ENCODE measurements around the gene PABPN1. TPM values are rescaled to one million over a fixed set of nuclear protein-coding genes. Genes with fewer than 3 reads are reported as not detected.

PABPN1 gene
- polyA plus RNA-seq, 1 donor from 2014 or later: 431 TPM

DNA sequence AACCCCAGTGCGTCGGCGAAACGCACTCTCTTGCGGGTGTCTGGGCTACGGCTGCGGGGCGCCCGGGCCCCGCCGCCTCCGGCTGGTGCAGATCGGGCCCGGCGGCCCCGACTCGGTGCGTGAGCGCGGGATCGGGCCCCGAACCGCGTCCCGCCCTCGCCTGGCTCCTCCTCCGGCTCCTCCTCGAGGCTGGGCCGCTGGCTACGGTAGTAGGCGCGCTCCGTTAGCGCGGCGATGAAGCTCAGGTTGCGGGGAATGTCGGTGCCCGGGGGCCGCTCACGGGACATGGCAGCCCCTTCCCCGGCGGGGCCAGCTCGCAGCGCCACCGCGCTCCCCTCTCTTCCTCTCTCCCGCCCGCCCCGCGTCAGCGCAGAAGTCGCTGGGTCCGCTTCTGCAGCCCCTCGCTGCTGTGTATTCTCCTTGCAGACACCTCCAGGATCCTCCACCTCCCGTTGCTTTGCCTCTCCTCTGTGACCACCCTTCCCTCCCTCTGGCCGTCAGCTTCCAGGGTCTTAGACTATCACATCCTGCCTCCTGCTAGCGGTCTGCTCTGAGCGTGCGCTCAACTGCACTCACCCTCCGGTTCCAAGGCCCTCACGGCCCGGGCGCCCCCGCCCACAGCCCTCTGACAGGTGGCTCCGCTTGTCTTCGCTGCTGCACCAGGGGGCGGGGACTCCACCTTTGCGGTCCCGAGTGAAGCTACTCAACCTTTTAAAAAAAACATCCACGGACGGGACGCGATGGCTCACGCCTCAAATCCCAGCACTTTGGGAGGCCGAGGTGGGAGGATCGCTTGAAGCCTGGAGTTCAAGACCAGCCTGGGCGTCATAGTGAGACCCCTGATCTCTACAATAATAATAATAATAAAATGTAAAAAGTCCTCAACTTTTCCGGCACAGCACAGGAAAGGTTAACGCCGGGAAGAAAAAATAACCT is 18.7 kb upstream of the PABPN1 start, which contains the start of gene PPP1R3E:
PPP1R3E (minus strand) TSS at position 570 of the 936 bp plus-strand sequence; CDS start at position 287, 283 bp downstream.
- peaks cover 13% of the 10 kb centered on the region for H3F3A ChIP-seq (ENCODE audit: insufficient read depth, low read length, poor library complexity, severe bottlenecking)
- H2AFZ ChIP-seq (ENCODE audit: low read depth, low read length): peak within 1 kb of the TSS; percentile 73
- no peaks in the 10 kb centered on the region for H3K27me3 ChIP-seq (ENCODE audit: insufficient read depth, low read depth, low read length)
- H3K9me2 ChIP-seq (ENCODE audit: insufficient read depth, low read length): no peaks in the 10 kb centered on the region
- H3K36me3 ChIP-seq (ENCODE audit: insufficient read depth, low read length): no peaks in the 10 kb centered on the region
- peak within 1 kb of the TSS; percentile 95 for H3K27ac ChIP-seq (ENCODE audit: low read length)
- peak within 1 kb of the TSS; percentile 98 for H3K4me3 ChIP-seq (ENCODE audit: low read length)
- H3K4me2 ChIP-seq (ENCODE audit: low read length): peak within 1 kb of the TSS; percentile 64
- H3K9me3 ChIP-seq (ENCODE audit: low read length): no peaks in the 10 kb centered on the region
- peak within 1 kb of the TSS; percentile 96 for H3K9ac ChIP-seq (ENCODE audit: low read length)
- H4K20me1 ChIP-seq (ENCODE audit: insufficient read depth): no peaks in the 10 kb centered on the region
- TF ChIP-seq RAD21 (conservative IDR thresholded peaks at IDR 0.05) (no peak), MXI1 (conservative IDR thresholded peaks at IDR 0.05; ENCODE audit: poor library complexity, severe bottlenecking) (no peak), TAF1 (IDR thresholded peaks at IDR 0.05; ENCODE audit: low read depth) (peak; percentile 32), EZH2 (IDR thresholded peaks at IDR 0.05; ENCODE audit: borderline replicate concordance, insufficient read depth, low read length, poor library complexity, severe bottlenecking) (no peak), SMC3 (conservative IDR thresholded peaks at IDR 0.05; ENCODE audit: poor library complexity) (no peak), POLR2AphosphoS5 (IDR thresholded peaks at IDR 0.05) (peak; percentile 80)
- TF ChIP-seq, protein P1, sequence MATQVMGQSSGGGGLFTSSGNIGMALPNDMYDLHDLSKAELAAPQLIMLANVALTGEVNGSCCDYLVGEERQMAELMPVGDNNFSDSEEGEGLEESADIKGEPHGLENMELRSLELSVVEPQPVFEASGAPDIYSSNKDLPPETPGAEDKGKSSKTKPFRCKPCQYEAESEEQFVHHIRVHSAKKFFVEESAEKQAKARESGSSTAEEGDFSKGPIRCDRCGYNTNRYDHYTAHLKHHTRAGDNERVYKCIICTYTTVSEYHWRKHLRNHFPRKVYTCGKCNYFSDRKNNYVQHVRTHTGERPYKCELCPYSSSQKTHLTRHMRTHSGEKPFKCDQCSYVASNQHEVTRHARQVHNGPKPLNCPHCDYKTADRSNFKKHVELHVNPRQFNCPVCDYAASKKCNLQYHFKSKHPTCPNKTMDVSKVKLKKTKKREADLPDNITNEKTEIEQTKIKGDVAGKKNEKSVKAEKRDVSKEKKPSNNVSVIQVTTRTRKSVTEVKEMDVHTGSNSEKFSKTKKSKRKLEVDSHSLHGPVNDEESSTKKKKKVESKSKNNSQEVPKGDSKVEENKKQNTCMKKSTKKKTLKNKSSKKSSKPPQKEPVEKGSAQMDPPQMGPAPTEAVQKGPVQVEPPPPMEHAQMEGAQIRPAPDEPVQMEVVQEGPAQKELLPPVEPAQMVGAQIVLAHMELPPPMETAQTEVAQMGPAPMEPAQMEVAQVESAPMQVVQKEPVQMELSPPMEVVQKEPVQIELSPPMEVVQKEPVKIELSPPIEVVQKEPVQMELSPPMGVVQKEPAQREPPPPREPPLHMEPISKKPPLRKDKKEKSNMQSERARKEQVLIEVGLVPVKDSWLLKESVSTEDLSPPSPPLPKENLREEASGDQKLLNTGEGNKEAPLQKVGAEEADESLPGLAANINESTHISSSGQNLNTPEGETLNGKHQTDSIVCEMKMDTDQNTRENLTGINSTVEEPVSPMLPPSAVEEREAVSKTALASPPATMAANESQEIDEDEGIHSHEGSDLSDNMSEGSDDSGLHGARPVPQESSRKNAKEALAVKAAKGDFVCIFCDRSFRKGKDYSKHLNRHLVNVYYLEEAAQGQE (IDR thresholded peaks at IDR 0.05; ENCODE audit: borderline replicate concordance): peak; percentile 56
- H3K79me2 ChIP-seq (replicated peaks; ENCODE audit: insufficient read depth, low read length): peaks cover 24% of the 10 kb centered on the region

DNA sequence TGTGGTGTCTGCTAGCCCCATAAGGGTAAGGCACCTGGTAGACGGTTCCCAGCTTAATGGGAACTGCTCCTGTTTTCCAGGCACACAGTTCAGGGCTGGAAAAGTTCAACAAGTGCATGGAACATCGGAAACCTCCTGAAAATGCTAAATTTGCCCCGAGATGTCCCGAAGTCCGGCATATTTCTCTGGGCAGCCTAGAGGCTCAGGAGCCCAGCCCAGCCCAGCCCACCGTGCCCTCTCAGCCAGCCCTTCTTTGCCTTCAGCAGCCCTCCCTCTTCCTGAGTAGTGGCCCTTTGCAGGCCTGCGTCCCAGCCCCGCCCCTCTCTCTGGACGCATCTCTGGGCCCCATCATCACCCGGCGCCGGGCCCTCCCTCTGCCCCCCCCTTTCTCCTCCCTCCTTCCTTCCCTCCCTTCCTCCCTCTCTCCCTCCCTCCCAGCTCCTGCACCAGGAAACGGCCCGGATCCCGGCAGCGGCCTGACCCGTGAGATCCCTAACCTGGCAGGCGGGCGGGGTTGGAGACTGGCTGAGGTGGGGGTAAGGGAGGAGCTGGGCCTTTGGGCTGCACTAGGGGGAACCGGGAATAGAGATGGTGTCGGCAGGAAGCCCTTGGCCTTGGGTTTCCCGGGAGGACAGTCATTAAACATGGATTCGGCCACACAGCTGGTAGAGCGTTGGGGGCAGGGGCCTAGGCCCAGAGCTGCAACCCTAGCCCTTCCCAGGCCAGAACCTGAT is 14.7 kb upstream of the PABPN1 start, which contains the start of gene BCL2L2:
BCL2L2 (plus strand) TSS at position 422 of the 734 bp plus-strand sequence. CDS start 935 bp downstream, outside the sequence.
- Histone ChIP-seq H4K20me1 (ENCODE audit: insufficient read depth) (no peaks in the 10 kb centered on the region), H3K9ac (ENCODE audit: low read length) (peak within 1 kb of the TSS; percentile 96), H3K27ac (ENCODE audit: low read length) (peak within 1 kb of the TSS; percentile 84), H3F3A (ENCODE audit: insufficient read depth, low read length, poor library complexity, severe bottlenecking) (peaks cover 7% of the 10 kb centered on the region), H3K9me2 (ENCODE audit: insufficient read depth, low read length) (no peaks in the 10 kb centered on the region), H3K27me3 (ENCODE audit: insufficient read depth, low read depth, low read length) (no peaks in the 10 kb centered on the region), H3K4me3 (ENCODE audit: low read length) (peak within 1 kb of the TSS; percentile 84), H3K79me2 (replicated peaks; ENCODE audit: insufficient read depth, low read length) (peaks cover 25% of the 10 kb centered on the region), H3K9me3 (ENCODE audit: low read length) (no peaks in the 10 kb centered on the region), H3K36me3 (ENCODE audit: insufficient read depth, low read length) (no peaks in the 10 kb centered on the region), H2AFZ (ENCODE audit: low read depth, low read length) (peak within 1 kb of the TSS; percentile 88), H3K4me2 (ENCODE audit: low read length) (peak within 1 kb of the TSS; percentile 92)
- peak; percentile 12 for TF ChIP-seq RAD21 (conservative IDR thresholded peaks at IDR 0.05)
- TF ChIP-seq POLR2AphosphoS5 (IDR thresholded peaks at IDR 0.05): peak; percentile 88
- peak; percentile 18 for TF ChIP-seq SMC3 (conservative IDR thresholded peaks at IDR 0.05; ENCODE audit: poor library complexity)
- peak; percentile 51 for TF ChIP-seq TAF1 (IDR thresholded peaks at IDR 0.05; ENCODE audit: low read depth)
- TF ChIP-seq, protein P2, sequence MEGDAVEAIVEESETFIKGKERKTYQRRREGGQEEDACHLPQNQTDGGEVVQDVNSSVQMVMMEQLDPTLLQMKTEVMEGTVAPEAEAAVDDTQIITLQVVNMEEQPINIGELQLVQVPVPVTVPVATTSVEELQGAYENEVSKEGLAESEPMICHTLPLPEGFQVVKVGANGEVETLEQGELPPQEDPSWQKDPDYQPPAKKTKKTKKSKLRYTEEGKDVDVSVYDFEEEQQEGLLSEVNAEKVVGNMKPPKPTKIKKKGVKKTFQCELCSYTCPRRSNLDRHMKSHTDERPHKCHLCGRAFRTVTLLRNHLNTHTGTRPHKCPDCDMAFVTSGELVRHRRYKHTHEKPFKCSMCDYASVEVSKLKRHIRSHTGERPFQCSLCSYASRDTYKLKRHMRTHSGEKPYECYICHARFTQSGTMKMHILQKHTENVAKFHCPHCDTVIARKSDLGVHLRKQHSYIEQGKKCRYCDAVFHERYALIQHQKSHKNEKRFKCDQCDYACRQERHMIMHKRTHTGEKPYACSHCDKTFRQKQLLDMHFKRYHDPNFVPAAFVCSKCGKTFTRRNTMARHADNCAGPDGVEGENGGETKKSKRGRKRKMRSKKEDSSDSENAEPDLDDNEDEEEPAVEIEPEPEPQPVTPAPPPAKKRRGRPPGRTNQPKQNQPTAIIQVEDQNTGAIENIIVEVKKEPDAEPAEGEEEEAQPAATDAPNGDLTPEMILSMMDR (IDR thresholded peaks at IDR 0.05; ENCODE audit: poor library complexity, severe bottlenecking): no peak
- TF ChIP-seq EZH2 (IDR thresholded peaks at IDR 0.05; ENCODE audit: borderline replicate concordance, insufficient read depth, low read length, poor library complexity, severe bottlenecking): no peak
- TF ChIP-seq, protein P1 (IDR thresholded peaks at IDR 0.05; ENCODE audit: borderline replicate concordance): peak; percentile 61
- peak; percentile 60 for TF ChIP-seq MXI1 (conservative IDR thresholded peaks at IDR 0.05; ENCODE audit: poor library complexity, severe bottlenecking)
- peak; percentile 28 for TF ChIP-seq EP300 (conservative IDR thresholded peaks at IDR 0.05; ENCODE audit: poor library complexity, severe bottlenecking)

Measured in neural cell (in vitro differentiated cells).